OCI-LY7 (cell line): ENCODE data around the gene DROSHA. TPM values are rescaled to one million over a fixed set of nuclear protein-coding genes. Genes with fewer than 3 reads are reported as not detected.

Experiments used
- BruUV-seq: library from RNA; stranded (reverse); fragments of 400-500 nt; replicated peaks from 2 replicates; lab custom pipeline; 2021; lab: Mats Ljungman, UMichigan
- CTCF ChIA-PET: fragments of 300-600 bp; sonication (Branson Sonifier 250); formaldehyde crosslinking; loops from one replicate; lab custom pipeline; 2022; ENCODE audit warnings: antibody characterized with exemption; ENCODE audit not compliant: unreplicated experiment; lab: Charles Lee
- POLR2A ChIA-PET: fragments of 300-600 bp; sonication (Branson Sonifier 250); formaldehyde crosslinking; loops from one replicate; lab custom pipeline; 2022; ENCODE audit warnings: antibody characterized with exemption; lab: Charles Lee
- DNase-seq: peaks from one replicate; pipeline ENCODE4 v3.0.0-alpha.2; 2015; ENCODE audit warnings: low spot score
- H2AFZ ChIP-seq: fragments of 200-600 bp; sonication (generic), shearing (Covaris generic); 2 replicates; pipeline ENCODE4 v1.6.1; 2014; ENCODE audit warnings: mild to moderate bottlenecking, antibody characterized with exemption, low read length, moderate library complexity
- H3K27ac ChIP-seq: fragments of 200-600 bp; sonication (generic); 2 replicates; pipeline ENCODE4 v1.5.1; 2014; ENCODE audit warnings: mixed run types, low read depth, mild to moderate bottlenecking, moderate library complexity, low read length, inconsistent platforms; ENCODE audit not compliant: poor library complexity, severe bottlenecking
- H3K36me3 ChIP-seq: fragments of 200-600 bp; sonication (generic); 2 replicates; pipeline ENCODE4 v1.6.1; 2014; ENCODE audit warnings: mild to moderate bottlenecking, antibody characterized with exemption, low read length, moderate library complexity, mixed read lengths; ENCODE audit not compliant: insufficient read depth
- H3K4me1 ChIP-seq: fragments of 200-600 bp; sonication (generic); 2 replicates; pipeline ENCODE4 v1.5.1; 2014; ENCODE audit warnings: mild to moderate bottlenecking, low read length; ENCODE audit not compliant: insufficient read depth, poor library complexity, severe bottlenecking
- H3K4me2 ChIP-seq: fragments of 200-600 bp; sonication (generic); 2 replicates; pipeline ENCODE4 v1.6.1; 2014; ENCODE audit warnings: mild to moderate bottlenecking, low read length
- H3K4me3 ChIP-seq: fragments of 200-600 bp; sonication (generic); 2 replicates; pipeline ENCODE4 v1.5.1; 2014; ENCODE audit warnings: mild to moderate bottlenecking, low read depth, low read length; ENCODE audit not compliant: poor library complexity, severe bottlenecking
- H3K79me2 ChIP-seq: fragments of 200-600 bp; sonication (generic); 2 replicates; pipeline ENCODE4 v1.6.1; 2016; ENCODE audit warnings: low read depth, mild to moderate bottlenecking, low read length, moderate library complexity, mixed read lengths; ENCODE audit not compliant: insufficient read depth
- H3K9me2 ChIP-seq: fragments of 200-600 bp; sonication (generic); 2 replicates; pipeline ENCODE4 v1.6.1; 2016; ENCODE audit warnings: mild to moderate bottlenecking, low read length, mixed read lengths; ENCODE audit not compliant: insufficient read depth
- H3K9me3 ChIP-seq: fragments of 200-600 bp; sonication (generic); 2 replicates; pipeline ENCODE4 v1.6.1; 2014; ENCODE audit warnings: mild to moderate bottlenecking, mixed run types, low read length, mixed read lengths
- H4K20me1 ChIP-seq: fragments of 200-600 bp; sonication (generic); 2 replicates; pipeline ENCODE4 v1.6.1; 2014; ENCODE audit warnings: mild to moderate bottlenecking, antibody characterized with exemption, low read length, moderate library complexity, mixed read lengths; ENCODE audit not compliant: insufficient read depth
- CTCF ChIP-seq: fragments of 200-600 bp; sonication (generic); conservative IDR thresholded peaks from 2 replicates; pipeline ENCODE4 v1.5.1; 2014; ENCODE audit warnings: mild to moderate bottlenecking, antibody characterized with exemption, low read length, moderate library complexity, mixed read lengths
- EZH2phosphoT487 ChIP-seq: fragments of 200-600 bp; sonication (generic); IDR thresholded peaks from 2 replicates; pipeline ENCODE4 v1.6.1; 2018; ENCODE audit warnings: low read depth, borderline replicate concordance, mild to moderate bottlenecking, mixed run types, antibody characterized with exemption, low read length, moderate library complexity, mixed read lengths
- intact Hi-C: fragments of 100-400 bp; cut with micrococcal nuclease; formaldehyde crosslinking; loops from one replicate; pipeline ENCODE4 v1.10.0; 2022; ENCODE audit not compliant: unreplicated experiment
- small RNA-seq: library from RNA; depleted of rRNA; stranded (forward); fragments of <200 nt; gene quantifications from one replicate; pipeline ENCODE3, GENCODE V24; 2014
- total RNA-seq, 2 experiments: library from RNA; depleted of rRNA in 1 of 2; stranded (reverse); fragments of >200 nt in 1 of 2; shearing (Covaris generic) in 1 of 2; gene quantifications; 2 replicates each; pipeline ENCODE4 v1.2.3, GENCODE V29; 2014 to 2022

The DROSHA gene
- total RNA-seq, 2 experiments from 2014 or later, result 56.3 to 92.8 TPM

- intact Hi-C loops, result no loop called here
- Histone ChIP-seq H2AFZ (no peak overlapping the region), H3K9me3 (no peaks in the 10 kb centered on the region), H3K27ac (no peak overlapping the region), H3K4me3 (no peak overlapping the region), H3K79me2 (no peaks in the 10 kb centered on the region), H4K20me1 (no peaks in the 10 kb centered on the region), H3K9me2 (no peaks in the 10 kb centered on the region), H3K4me1 (no peaks in the 10 kb centered on the region), H3K4me2 (no peak overlapping the region), H3K36me3 (no peaks in the 10 kb centered on the region)
- BruUV-seq, result no TSS peak
- no peak for DNase-seq
- no peak for TF ChIP-seq CTCF
- no peak for TF ChIP-seq EZH2phosphoT487
- POLR2A ChIA-PET, result interaction anchor here (0.5 to 0.7 kb wide), 2 partner anchors 110 to 478 kb away, joined by 3 read pairs; no protein-coding TSS in a partner anchor
- CTCF ChIA-PET, result no interaction called here
These were observed 172.1 kb downstream of the DROSHA start for GRCh38 chr5:31359839-31360238.

GRCh38 chr5:31357038-31357437, 174.9 kb downstream of the DROSHA start:
- no peaks in the 10 kb centered on the region for H3K9me2 ChIP-seq
- no peak overlapping the region for H3K4me2 ChIP-seq
- intact Hi-C loops, result no loop called here
- CTCF ChIA-PET, result no interaction called here
- no peaks in the 10 kb centered on the region for H3K36me3 ChIP-seq
- no peaks in the 10 kb centered on the region for H3K79me2 ChIP-seq
- H2AFZ ChIP-seq, result no peak overlapping the region
- no peaks in the 10 kb centered on the region for H4K20me1 ChIP-seq
- no peak for DNase-seq
- no peaks in the 10 kb centered on the region for H3K4me1 ChIP-seq
- no peak overlapping the region for H3K4me3 ChIP-seq
- POLR2A ChIA-PET, result no interaction called here
- H3K27ac ChIP-seq, result no peak overlapping the region
- H3K9me3 ChIP-seq, result no peaks in the 10 kb centered on the region
- TF ChIP-seq EZH2phosphoT487 (no peak), CTCF (no peak)
- BruUV-seq, result no TSS peak

GRCh38 chr5:31355337-31355736, 176.6 kb downstream of the DROSHA start:
- no peaks in the 10 kb centered on the region for H3K79me2 ChIP-seq
- H3K9me3 ChIP-seq, result no peaks in the 10 kb centered on the region
- no peaks in the 10 kb centered on the region for H3K36me3 ChIP-seq
- H3K9me2 ChIP-seq, result no peaks in the 10 kb centered on the region
- H3K4me1 ChIP-seq, result no peaks in the 10 kb centered on the region
- CTCF ChIA-PET, result no interaction called here
- intact Hi-C loops, result no loop called here
- no peak overlapping the region for H2AFZ ChIP-seq
- DNase-seq, result no peak
- no peak overlapping the region for H3K27ac ChIP-seq
- no peak overlapping the region for H3K4me2 ChIP-seq
- BruUV-seq, result no TSS peak
- POLR2A ChIA-PET, result no interaction called here
- H3K4me3 ChIP-seq, result no peak overlapping the region
- TF ChIP-seq CTCF (no peak), EZH2phosphoT487 (no peak)
- no peaks in the 10 kb centered on the region for H4K20me1 ChIP-seq

Small RNA genes within 50 kb of the gene (small RNA-seq; reads per million reads assigned to genes)
- gene RF00019, result not detected

Other genes starting within 250 kb of the DROSHA start
- gene C5orf22, start 208 bp upstream of the DROSHA start, total RNA-seq (2014; rRNA removed; shearing (Covaris generic)), result 20.5 and 21.6 TPM in 2 replicates
- gene C5orf22, start 208 bp upstream of the DROSHA start, total RNA-seq (2022), result 31.4 and 33.5 TPM in 2 replicates
- 7.2 and 8.6 TPM in 2 replicates for gene PDZD2, start 107.0 kb upstream of the DROSHA start, total RNA-seq (2014; rRNA removed; shearing (Covaris generic))
- 10.4 and 10.6 TPM in 2 replicates for gene PDZD2, start 107.0 kb upstream of the DROSHA start, total RNA-seq (2022)